HL-60 (cell line): ENCODE measurements around the gene PHLPP1.
A peak's percentile ranks its signal among the peaks of the same experiment; 100 is the strongest.

Experiments
- DNase-seq, 2 experiments: peaks; one replicate each; pipeline ENCODE4 v3.0.0-alpha.2; 2010 to 2020; ENCODE audit warnings: low read depth in 1 of 2, low spot score in 1 of 2
- H3K27ac ChIP-seq: fragments of 250-450 bp; sonication (Bioruptor Pico); replicated peaks from 2 replicates; pipeline ENCODE4 v1.5.1; 2020; ENCODE audit warnings: mild to moderate bottlenecking, moderate library complexity
- H3K27me3 ChIP-seq: fragments of 250-450 bp; sonication (Bioruptor Pico); 2 replicates; pipeline ENCODE4 v1.5.1; 2021; ENCODE audit warnings: mild to moderate bottlenecking, moderate library complexity; ENCODE audit not compliant: insufficient read depth, poor library complexity, severe bottlenecking
- H3K4me3 ChIP-seq: replicated peaks from 2 replicates; pipeline ENCODE4 v1.5.1; 2011; ENCODE audit warnings: mild to moderate bottlenecking, control low read depth, low read length; ENCODE audit not compliant: insufficient read depth
- GABPA ChIP-seq: IDR thresholded peaks from 2 replicates; pipeline ENCODE4 v1.6.1; 2012; ENCODE audit warnings: low read depth
- POLR2AphosphoS5 ChIP-seq: IDR thresholded peaks from 2 replicates; pipeline ENCODE4 v1.6.1; 2012; ENCODE audit warnings: low read depth
- SPI1 ChIP-seq: IDR thresholded peaks from 2 replicates; pipeline ENCODE4 v1.6.1; 2012; ENCODE audit warnings: low read depth, mild to moderate bottlenecking, borderline replicate concordance
- TF ChIP-seq, protein P1 (sequence below): IDR thresholded peaks from one replicate; pipeline ENCODE4 v1.5.1; 2011; ENCODE audit warnings: low read length, control low read depth, inconsistent platforms; ENCODE audit not compliant: insufficient read depth
- TF ChIP-seq, protein P2 (sequence below): IDR thresholded peaks from 2 replicates; pipeline ENCODE4 v1.6.1; 2012; ENCODE audit warnings: low read depth; ENCODE audit not compliant: insufficient replicate concordance

The PHLPP1 gene

DNA sequence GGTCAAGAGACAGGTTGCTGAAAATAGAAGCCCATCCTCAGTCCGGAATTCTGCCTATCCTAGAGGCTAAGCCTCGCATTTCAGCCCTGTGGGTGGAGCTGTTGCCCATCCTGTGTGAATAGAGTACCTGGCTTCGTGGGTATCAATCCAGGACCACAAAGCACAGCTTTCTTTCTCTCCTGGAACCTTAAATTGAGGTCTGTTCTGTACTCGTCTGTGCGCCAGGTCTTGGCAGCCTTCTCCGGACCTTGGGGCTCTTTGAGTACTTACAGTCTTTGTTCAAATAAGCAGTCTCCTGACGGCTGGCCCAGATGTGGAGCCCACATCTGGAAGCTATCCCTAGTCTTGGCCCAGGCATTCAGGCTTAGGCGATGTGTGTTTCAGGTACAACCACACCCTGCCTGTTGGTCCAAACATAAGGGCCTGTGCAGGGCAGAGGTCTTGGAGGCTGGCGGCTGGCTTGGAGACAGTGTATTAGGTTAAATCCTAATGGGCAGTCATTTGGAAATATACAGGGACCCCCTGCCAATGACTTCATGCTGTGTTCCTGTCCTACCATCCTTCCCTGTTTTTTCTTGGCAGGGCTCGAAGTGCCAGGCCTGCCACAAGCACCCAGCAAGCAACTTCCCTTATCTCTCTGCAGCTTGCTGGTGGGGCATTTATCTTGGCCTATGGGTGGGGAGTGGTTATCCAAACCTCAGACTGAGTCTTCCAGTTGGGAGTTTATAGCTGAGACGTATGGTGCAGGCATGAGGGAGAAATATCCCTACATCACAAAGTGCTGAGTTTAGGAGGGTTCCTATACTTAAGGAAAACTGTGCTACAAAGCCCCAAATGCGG, 310.1 kb downstream of the PHLPP1 start:
- no peaks in the 10 kb centered on the region for H3K27me3 ChIP-seq
- TF ChIP-seq POLR2AphosphoS5, result no peak
- TF ChIP-seq, protein P1, sequence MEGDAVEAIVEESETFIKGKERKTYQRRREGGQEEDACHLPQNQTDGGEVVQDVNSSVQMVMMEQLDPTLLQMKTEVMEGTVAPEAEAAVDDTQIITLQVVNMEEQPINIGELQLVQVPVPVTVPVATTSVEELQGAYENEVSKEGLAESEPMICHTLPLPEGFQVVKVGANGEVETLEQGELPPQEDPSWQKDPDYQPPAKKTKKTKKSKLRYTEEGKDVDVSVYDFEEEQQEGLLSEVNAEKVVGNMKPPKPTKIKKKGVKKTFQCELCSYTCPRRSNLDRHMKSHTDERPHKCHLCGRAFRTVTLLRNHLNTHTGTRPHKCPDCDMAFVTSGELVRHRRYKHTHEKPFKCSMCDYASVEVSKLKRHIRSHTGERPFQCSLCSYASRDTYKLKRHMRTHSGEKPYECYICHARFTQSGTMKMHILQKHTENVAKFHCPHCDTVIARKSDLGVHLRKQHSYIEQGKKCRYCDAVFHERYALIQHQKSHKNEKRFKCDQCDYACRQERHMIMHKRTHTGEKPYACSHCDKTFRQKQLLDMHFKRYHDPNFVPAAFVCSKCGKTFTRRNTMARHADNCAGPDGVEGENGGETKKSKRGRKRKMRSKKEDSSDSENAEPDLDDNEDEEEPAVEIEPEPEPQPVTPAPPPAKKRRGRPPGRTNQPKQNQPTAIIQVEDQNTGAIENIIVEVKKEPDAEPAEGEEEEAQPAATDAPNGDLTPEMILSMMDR, result no peak
- TF ChIP-seq GABPA, result no peak
- TF ChIP-seq, protein P2, sequence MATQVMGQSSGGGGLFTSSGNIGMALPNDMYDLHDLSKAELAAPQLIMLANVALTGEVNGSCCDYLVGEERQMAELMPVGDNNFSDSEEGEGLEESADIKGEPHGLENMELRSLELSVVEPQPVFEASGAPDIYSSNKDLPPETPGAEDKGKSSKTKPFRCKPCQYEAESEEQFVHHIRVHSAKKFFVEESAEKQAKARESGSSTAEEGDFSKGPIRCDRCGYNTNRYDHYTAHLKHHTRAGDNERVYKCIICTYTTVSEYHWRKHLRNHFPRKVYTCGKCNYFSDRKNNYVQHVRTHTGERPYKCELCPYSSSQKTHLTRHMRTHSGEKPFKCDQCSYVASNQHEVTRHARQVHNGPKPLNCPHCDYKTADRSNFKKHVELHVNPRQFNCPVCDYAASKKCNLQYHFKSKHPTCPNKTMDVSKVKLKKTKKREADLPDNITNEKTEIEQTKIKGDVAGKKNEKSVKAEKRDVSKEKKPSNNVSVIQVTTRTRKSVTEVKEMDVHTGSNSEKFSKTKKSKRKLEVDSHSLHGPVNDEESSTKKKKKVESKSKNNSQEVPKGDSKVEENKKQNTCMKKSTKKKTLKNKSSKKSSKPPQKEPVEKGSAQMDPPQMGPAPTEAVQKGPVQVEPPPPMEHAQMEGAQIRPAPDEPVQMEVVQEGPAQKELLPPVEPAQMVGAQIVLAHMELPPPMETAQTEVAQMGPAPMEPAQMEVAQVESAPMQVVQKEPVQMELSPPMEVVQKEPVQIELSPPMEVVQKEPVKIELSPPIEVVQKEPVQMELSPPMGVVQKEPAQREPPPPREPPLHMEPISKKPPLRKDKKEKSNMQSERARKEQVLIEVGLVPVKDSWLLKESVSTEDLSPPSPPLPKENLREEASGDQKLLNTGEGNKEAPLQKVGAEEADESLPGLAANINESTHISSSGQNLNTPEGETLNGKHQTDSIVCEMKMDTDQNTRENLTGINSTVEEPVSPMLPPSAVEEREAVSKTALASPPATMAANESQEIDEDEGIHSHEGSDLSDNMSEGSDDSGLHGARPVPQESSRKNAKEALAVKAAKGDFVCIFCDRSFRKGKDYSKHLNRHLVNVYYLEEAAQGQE, result no peak
- TF ChIP-seq SPI1, result no peak
- peak in 1 of 2 experiments; percentile 55 for DNase-seq
- no peak overlapping the region for H3K27ac ChIP-seq
- no peak overlapping the region for H3K4me3 ChIP-seq

DNA sequence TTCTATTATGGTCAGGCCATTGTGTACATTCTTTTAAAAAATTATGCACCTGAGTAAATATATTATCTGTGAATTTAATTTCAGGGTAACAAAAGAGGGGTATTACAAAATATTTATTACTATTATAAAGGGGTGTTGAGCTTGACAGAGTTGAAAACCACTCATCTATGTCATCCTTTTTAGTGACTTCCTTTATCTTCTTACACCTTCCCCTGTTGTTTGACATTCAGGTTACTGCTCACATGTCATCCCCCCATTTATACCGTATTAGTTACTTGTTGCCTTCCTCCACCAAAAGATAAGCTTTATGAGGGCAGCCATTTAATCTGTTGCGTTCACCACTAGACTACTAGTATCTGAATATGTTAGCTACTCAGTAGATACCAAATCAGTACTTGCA, 313.0 kb downstream of the PHLPP1 start:
- H3K27me3 ChIP-seq, result no peaks in the 10 kb centered on the region
- DNase-seq, result no peak
- TF ChIP-seq GABPA, result no peak
- TF ChIP-seq, protein P2, result no peak
- TF ChIP-seq POLR2AphosphoS5, result no peak
- no peak for TF ChIP-seq SPI1
- TF ChIP-seq, protein P1, result no peak
- H3K4me3 ChIP-seq, result no peak overlapping the region
- H3K27ac ChIP-seq, result no peak overlapping the region
